Mammary epithelial cell (primary cell): Measurements from ENCODE around the gene FUT6.

ENCODE experiments used
- CTCF ChIP-seq, 2 donors: IDR thresholded peaks in 1 of 2; conservative IDR thresholded peaks in 1 of 2; 2 replicates each; pipeline ENCODE4 v1.5.1; 2011 to 2012; ENCODE audit warnings: inconsistent platforms in 2 of 2, low read length in 2 of 2, mild to moderate bottlenecking in 2 of 2, control low read depth in 1 of 2, low read depth in 1 of 2; ENCODE audit not compliant: insufficient read depth in 1 of 2; ENCODE audit errors: extremely low read depth in 1 of 2
- EZH2 ChIP-seq: IDR thresholded peaks from 2 replicates; pipeline ENCODE4 v1.6.1; 2012; ENCODE audit warnings: low read length, inconsistent platforms, borderline replicate concordance

- TF ChIP-seq CTCF (conservative IDR thresholded peaks at IDR 0.05 in 1 of 2, IDR thresholded peaks at IDR 0.05 in 1 of 2; ENCODE audit: extremely low read depth in 1 of 2, insufficient read depth in 1 of 2, low read depth in 1 of 2, low read length in 2 of 2) (no peak), EZH2 (no peak)
Measured at GRCh38 chr19:5857203-5858081, 17.9 kb upstream of the FUT6 start.
